Neural cell (in vitro differentiated cells): ENCODE data around the gene TSPAN14. TPM values are rescaled to one million over a fixed set of nuclear protein-coding genes. Genes with fewer than 3 reads are reported as not detected.

Experiments
- H2AFZ ChIP-seq: fragments of 200-600, 300-800 bp; sonication (generic), shearing (Covaris generic); 2 replicates; pipeline ENCODE4 v1.6.0; 2014; ENCODE audit warnings: low read depth, mild to moderate bottlenecking, antibody characterized with exemption, low read length, moderate library complexity
- H3F3A ChIP-seq: fragments of 200-600 bp; shearing (Covaris generic); 2 replicates; pipeline ENCODE4 v1.6.1; 2016; ENCODE audit warnings: mild to moderate bottlenecking, moderate library complexity, mixed read lengths, antibody characterized with exemption, low read length; ENCODE audit not compliant: insufficient read depth, poor library complexity, severe bottlenecking
- H3K27ac ChIP-seq: fragments of 200-600, 300-800 bp; sonication (generic), shearing (Covaris generic); 2 replicates; pipeline ENCODE4 v1.5.1; 2014; ENCODE audit warnings: mild to moderate bottlenecking, low read length, moderate library complexity
- H3K27me3 ChIP-seq: fragments of 300-800, 200-600 bp; sonication (generic), shearing (Covaris generic); 2 replicates; pipeline ENCODE4 v1.6.0; 2014; ENCODE audit warnings: mild to moderate bottlenecking, low read depth, low read length, moderate library complexity; ENCODE audit not compliant: insufficient read depth
- H3K36me3 ChIP-seq: fragments of 300-800, 200-600 bp; sonication (generic), shearing (Covaris generic); 2 replicates; pipeline ENCODE4 v1.5.1; 2014; ENCODE audit warnings: mild to moderate bottlenecking, antibody characterized with exemption, low read length, moderate library complexity; ENCODE audit not compliant: insufficient read depth
- H3K4me2 ChIP-seq: fragments of 300-800, 200-600 bp; sonication (generic), shearing (Covaris generic); 2 replicates; pipeline ENCODE4 v1.6.0; 2014; ENCODE audit warnings: mild to moderate bottlenecking, low read length
- H3K4me3 ChIP-seq: fragments of 300-800, 200-600 bp; sonication (generic), shearing (Covaris generic); 2 replicates; pipeline ENCODE4 v1.5.1; 2014; ENCODE audit warnings: mild to moderate bottlenecking, low read length, moderate library complexity
- H3K79me2 ChIP-seq: fragments of 200-600 bp; shearing (Covaris generic); replicated peaks from 2 replicates; pipeline ENCODE4 v1.6.0; 2014; ENCODE audit warnings: mild to moderate bottlenecking, low read length, moderate library complexity; ENCODE audit not compliant: insufficient read depth
- H3K9ac ChIP-seq: fragments of 300-800, 200-600 bp; sonication (generic), shearing (Covaris generic); 2 replicates; pipeline ENCODE4 v1.6.1; 2016; ENCODE audit warnings: mild to moderate bottlenecking, low read length, mixed read lengths
- H3K9me2 ChIP-seq: fragments of 200-600 bp; shearing (Covaris generic); 2 replicates; pipeline ENCODE4 v1.6.1; 2016; ENCODE audit warnings: mild to moderate bottlenecking, low read length, mixed read lengths; ENCODE audit not compliant: insufficient read depth
- H3K9me3 ChIP-seq: fragments of 200-600, 300-800 bp; sonication (generic), shearing (Covaris generic); 2 replicates; pipeline ENCODE4 v1.6.1; 2016; ENCODE audit warnings: mild to moderate bottlenecking, mixed run types, low read length, moderate library complexity, mixed read lengths
- H4K20me1 ChIP-seq: fragments of 200-600 bp; shearing (Covaris generic); 2 replicates; pipeline ENCODE4 v1.6.1; 2016; ENCODE audit warnings: mild to moderate bottlenecking, mixed run types; ENCODE audit not compliant: insufficient read depth
- CTCF ChIP-seq: fragments of 450-650 bp; IDR thresholded peaks from 2 replicates; pipeline ENCODE4 v1.5.1; 2014; ENCODE audit warnings: antibody characterized with exemption, mild to moderate bottlenecking, moderate library complexity; ENCODE audit not compliant: poor library complexity, severe bottlenecking
- EP300 ChIP-seq: fragments of 450-650 bp; conservative IDR thresholded peaks from 2 replicates; pipeline ENCODE4 v1.6.1; 2014; ENCODE audit warnings: antibody characterized with exemption, mild to moderate bottlenecking, moderate library complexity; ENCODE audit not compliant: poor library complexity, severe bottlenecking
- EZH2 ChIP-seq: fragments of 200-600, 300-800 bp; shearing (Covaris generic), sonication (generic); IDR thresholded peaks from 2 replicates; pipeline ENCODE4 v1.6.1; 2014; ENCODE audit warnings: antibody characterized with exemption, low read length, borderline replicate concordance, mild to moderate bottlenecking; ENCODE audit not compliant: insufficient read depth, poor library complexity, severe bottlenecking
- MXI1 ChIP-seq: fragments of 450-650 bp; conservative IDR thresholded peaks from 2 replicates; pipeline ENCODE4 v1.6.1; 2014; ENCODE audit warnings: antibody characterized with exemption, mild to moderate bottlenecking; ENCODE audit not compliant: poor library complexity, severe bottlenecking
- POLR2AphosphoS5 ChIP-seq: IDR thresholded peaks from 2 replicates; pipeline ENCODE4 v1.6.1; 2012
- RAD21 ChIP-seq: fragments of 450-650 bp; conservative IDR thresholded peaks from 2 replicates; pipeline ENCODE4 v1.6.1; 2014; ENCODE audit warnings: antibody characterized with exemption, mild to moderate bottlenecking, moderate library complexity
- REST ChIP-seq: IDR thresholded peaks from 2 replicates; pipeline ENCODE4 v1.6.1; 2012; ENCODE audit warnings: borderline replicate concordance
- SMC3 ChIP-seq: fragments of 450-650 bp; conservative IDR thresholded peaks from 2 replicates; pipeline ENCODE4 v1.6.1; 2014; ENCODE audit warnings: antibody characterized with exemption, mild to moderate bottlenecking, moderate library complexity; ENCODE audit not compliant: poor library complexity
- TAF1 ChIP-seq: IDR thresholded peaks from 2 replicates; pipeline ENCODE4 v1.6.1; 2012; ENCODE audit warnings: low read depth
- polyA plus RNA-seq: library from polyadenylated mRNA; depleted of rRNA; stranded (reverse); fragments of >200 nt; gene quantifications from 2 replicates; pipeline ENCODE4 v1.2.3, GENCODE V29; 2014

The TSPAN14 gene
- polyA plus RNA-seq, 1 donor from 2014 or later: 26.3 TPM

- no peak overlapping the region for H3K4me2 ChIP-seq
- no peaks in the 10 kb centered on the region for H3F3A ChIP-seq
- no peak overlapping the region for H2AFZ ChIP-seq
Observed at GRCh38 chr10:80501381-80501912, 47.3 kb downstream of the TSPAN14 start.

GRCh38 chr10:80501913-80502521, 47.9 kb downstream of the TSPAN14 start:
- Histone ChIP-seq H3K4me3 (no peak overlapping the region), H4K20me1 (no peaks in the 10 kb centered on the region), H3K27ac (no peak overlapping the region), H3K4me2 (no peak overlapping the region), H3K9ac (no peak overlapping the region), H3K9me2 (no peaks in the 10 kb centered on the region), H3K9me3 (no peaks in the 10 kb centered on the region), H3F3A (no peaks in the 10 kb centered on the region), H3K79me2 (peaks cover 29% of the 10 kb centered on the region), H3K36me3 (no peaks in the 10 kb centered on the region), H3K27me3 (no peaks in the 10 kb centered on the region), H2AFZ (no peak overlapping the region)
- TF ChIP-seq REST (no peak), POLR2AphosphoS5 (no peak), EP300 (no peak), SMC3 (no peak), CTCF (no peak), EZH2 (no peak), MXI1 (no peak), TAF1 (no peak), RAD21 (no peak)

More at GRCh38 chr10:80501381-80501912, 47.3 kb downstream of the TSPAN14 start:
- Histone ChIP-seq H4K20me1 (no peaks in the 10 kb centered on the region), H3K9ac (no peak overlapping the region), H3K36me3 (no peaks in the 10 kb centered on the region), H3K27ac (no peak overlapping the region), H3K27me3 (no peaks in the 10 kb centered on the region), H3K9me2 (no peaks in the 10 kb centered on the region), H3K9me3 (no peaks in the 10 kb centered on the region), H3K4me3 (no peak overlapping the region), H3K79me2 (peaks cover 35% of the 10 kb centered on the region)
- TF ChIP-seq TAF1: no peak
- TF ChIP-seq REST: no peak
